ENCODE data around the gene PMS1. TPM values are rescaled to one million over a fixed set of nuclear protein-coding genes. Genes with fewer than 3 reads are reported as not detected.

PMS1 gene
- polyA plus RNA-seq, 1 donor (not counting 4 experiments of a cell fraction or from before 2014, with no cell fraction given), result 14.8 TPM

DNA sequence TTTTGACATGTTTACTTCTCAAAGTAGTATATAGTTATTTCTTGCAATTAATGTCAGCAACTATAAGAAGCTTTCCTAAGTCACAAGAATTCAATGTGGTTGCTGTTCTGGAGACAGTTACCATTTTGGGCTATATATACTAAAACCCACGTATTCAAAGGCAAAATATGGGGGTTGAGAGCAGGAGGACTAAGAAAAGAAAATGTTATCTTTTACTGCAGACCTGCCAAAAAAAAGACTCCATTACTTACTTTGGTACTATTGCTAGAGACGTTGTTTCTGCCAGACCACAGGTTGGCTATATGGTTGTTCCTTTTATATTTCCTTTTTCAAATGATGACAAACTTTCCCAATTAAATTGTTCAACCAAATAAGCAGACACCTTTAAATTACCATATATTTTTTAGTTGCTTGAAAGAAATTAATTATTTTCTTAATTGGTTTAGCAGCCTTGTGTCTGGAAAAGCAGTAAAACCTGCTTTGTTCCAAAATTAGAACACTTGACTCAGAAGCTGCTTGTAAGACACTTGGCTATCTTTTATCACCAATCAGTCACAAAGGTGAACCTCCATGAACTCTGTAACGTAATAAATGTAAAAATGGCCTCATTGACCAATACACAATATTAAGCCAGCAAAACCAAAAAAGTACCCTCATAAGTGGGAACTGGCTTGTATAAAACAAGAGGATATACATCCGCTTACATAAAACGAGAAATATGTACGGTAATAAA, 13.5 kb upstream of the PMS1 start:
- H3K9me1 ChIP-seq (ENCODE audit: control insufficient read depth, extremely low read depth, insufficient read depth, low read length), result no peaks in the 10 kb centered on the region
- no peaks in the 10 kb centered on the region for H4K20me1 ChIP-seq (ENCODE audit: control insufficient read depth, extremely low read depth, insufficient read depth, low read length)
- dilution Hi-C loops (cut with MboI; ENCODE audit: extremely low pct_ligation_motif_present, low sequenced_read_pairs), result no loop called here
- no peak overlapping the region for H3K9ac ChIP-seq (ENCODE audit: control insufficient read depth, extremely low read depth, insufficient read depth, low read length)
- H2AFZ ChIP-seq (ENCODE audit: control insufficient read depth, low read length), result no peak overlapping the region
- no peak for TF ChIP-seq EZH2 (IDR thresholded peaks at IDR 0.05; ENCODE audit: low read length)
- TF ChIP-seq, protein P1, sequence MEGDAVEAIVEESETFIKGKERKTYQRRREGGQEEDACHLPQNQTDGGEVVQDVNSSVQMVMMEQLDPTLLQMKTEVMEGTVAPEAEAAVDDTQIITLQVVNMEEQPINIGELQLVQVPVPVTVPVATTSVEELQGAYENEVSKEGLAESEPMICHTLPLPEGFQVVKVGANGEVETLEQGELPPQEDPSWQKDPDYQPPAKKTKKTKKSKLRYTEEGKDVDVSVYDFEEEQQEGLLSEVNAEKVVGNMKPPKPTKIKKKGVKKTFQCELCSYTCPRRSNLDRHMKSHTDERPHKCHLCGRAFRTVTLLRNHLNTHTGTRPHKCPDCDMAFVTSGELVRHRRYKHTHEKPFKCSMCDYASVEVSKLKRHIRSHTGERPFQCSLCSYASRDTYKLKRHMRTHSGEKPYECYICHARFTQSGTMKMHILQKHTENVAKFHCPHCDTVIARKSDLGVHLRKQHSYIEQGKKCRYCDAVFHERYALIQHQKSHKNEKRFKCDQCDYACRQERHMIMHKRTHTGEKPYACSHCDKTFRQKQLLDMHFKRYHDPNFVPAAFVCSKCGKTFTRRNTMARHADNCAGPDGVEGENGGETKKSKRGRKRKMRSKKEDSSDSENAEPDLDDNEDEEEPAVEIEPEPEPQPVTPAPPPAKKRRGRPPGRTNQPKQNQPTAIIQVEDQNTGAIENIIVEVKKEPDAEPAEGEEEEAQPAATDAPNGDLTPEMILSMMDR (optimal IDR thresholded peaks at IDR 0.05 in 1 of 3, IDR thresholded peaks at IDR 0.05 in 1 of 3, conservative IDR thresholded peaks at IDR 0.05 in 1 of 3; ENCODE audit: extremely low read depth in 1 of 3, insufficient read depth in 2 of 3, low read length in 3 of 3), result no peak
- H3K27ac ChIP-seq (ENCODE audit: control insufficient read depth, insufficient read depth, low read length), result no peak overlapping the region
- no peak overlapping the region for H3K4me3 ChIP-seq (ENCODE audit: control insufficient read depth in 2 of 3, extremely low read depth in 1 of 3, insufficient read depth in 2 of 3, low read depth in 1 of 3, low read length in 3 of 3)
- FAIRE-seq, result no peak
- no peak for DNase-seq (ENCODE audit: low read depth, low spot score)
- H3K9me3 ChIP-seq (ENCODE audit: control insufficient read depth, low read depth, low read length), result no peaks in the 10 kb centered on the region
- H3K27me3 ChIP-seq (ENCODE audit: control insufficient read depth, extremely low read depth, insufficient read depth, low read length), result no peaks in the 10 kb centered on the region
- H3K4me1 ChIP-seq (ENCODE audit: control insufficient read depth, extremely low read depth, insufficient read depth, low read length), result no peaks in the 10 kb centered on the region
- no peaks in the 10 kb centered on the region for H3K79me2 ChIP-seq (ENCODE audit: control insufficient read depth, insufficient read depth, low read length)
- peaks cover 8 to 15% of the 10 kb centered on the region in 2 experiments for H3K36me3 ChIP-seq (ENCODE audit: control insufficient read depth in 2 of 2, extremely low read depth in 1 of 2, insufficient read depth in 2 of 2, low read length in 2 of 2)
- no peak overlapping the region for H3K4me2 ChIP-seq (ENCODE audit: control insufficient read depth, extremely low read depth, insufficient read depth, low read depth, low read length)

DNA sequence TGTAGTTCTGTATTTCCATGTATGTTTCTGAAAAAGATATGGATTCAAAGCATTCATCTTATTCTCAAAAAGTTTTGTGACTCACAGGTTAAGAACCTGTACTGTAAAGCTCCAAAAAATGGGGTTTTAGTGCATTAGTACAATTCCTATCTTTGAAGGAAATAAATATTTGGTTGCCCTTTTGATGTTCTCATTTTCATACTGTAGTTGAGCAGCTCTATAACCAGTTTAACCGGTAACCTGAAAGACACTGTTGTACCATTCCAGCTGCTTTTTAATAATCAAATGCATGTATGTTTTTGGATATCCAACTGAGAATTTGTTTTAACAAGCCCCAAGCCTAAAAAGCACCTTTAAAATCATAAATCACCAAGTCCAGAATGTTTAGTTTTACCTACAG, 12.0 kb upstream of the PMS1 start:
- Histone ChIP-seq H3K9me1 (ENCODE audit: control insufficient read depth, extremely low read depth, insufficient read depth, low read length) (no peaks in the 10 kb centered on the region), H3K9me3 (ENCODE audit: control insufficient read depth, low read depth, low read length) (no peaks in the 10 kb centered on the region), H3K36me3 (ENCODE audit: control insufficient read depth in 2 of 2, extremely low read depth in 1 of 2, insufficient read depth in 2 of 2, low read length in 2 of 2) (peaks cover 10 to 15% of the 10 kb centered on the region in 2 experiments), H3K27ac (ENCODE audit: control insufficient read depth, insufficient read depth, low read length) (no peak overlapping the region), H4K20me1 (ENCODE audit: control insufficient read depth, extremely low read depth, insufficient read depth, low read length) (no peaks in the 10 kb centered on the region), H3K4me3 (ENCODE audit: control insufficient read depth in 2 of 3, extremely low read depth in 1 of 3, insufficient read depth in 2 of 3, low read depth in 1 of 3, low read length in 3 of 3) (no peak overlapping the region), H3K4me2 (ENCODE audit: control insufficient read depth, extremely low read depth, insufficient read depth, low read depth, low read length) (no peak overlapping the region), H3K79me2 (ENCODE audit: control insufficient read depth, insufficient read depth, low read length) (peaks cover 3% of the 10 kb centered on the region), H2AFZ (ENCODE audit: control insufficient read depth, low read length) (no peak overlapping the region), H3K4me1 (ENCODE audit: control insufficient read depth, extremely low read depth, insufficient read depth, low read length) (no peaks in the 10 kb centered on the region), H3K9ac (ENCODE audit: control insufficient read depth, extremely low read depth, insufficient read depth, low read length) (no peak overlapping the region), H3K27me3 (ENCODE audit: control insufficient read depth, extremely low read depth, insufficient read depth, low read length) (no peaks in the 10 kb centered on the region)
- dilution Hi-C loops (cut with MboI; ENCODE audit: extremely low pct_ligation_motif_present, low sequenced_read_pairs), result no loop called here
- TF ChIP-seq, protein P1 (optimal IDR thresholded peaks at IDR 0.05 in 1 of 3, IDR thresholded peaks at IDR 0.05 in 1 of 3, conservative IDR thresholded peaks at IDR 0.05 in 1 of 3; ENCODE audit: extremely low read depth in 1 of 3, insufficient read depth in 2 of 3, low read length in 3 of 3), result no peak
- TF ChIP-seq EZH2 (IDR thresholded peaks at IDR 0.05; ENCODE audit: low read length), result no peak
- DNase-seq (ENCODE audit: low read depth, low spot score) (no peak), FAIRE-seq (no peak)

Data from keratinocyte (primary cell).